D721Med (cell line): Measurements from ENCODE around the gene GABRB3.
"Not testable (repeated sequence)": the region's sequence is repeated elsewhere in the genome, so short reads cannot be mapped to it uniquely, and the experiment has no call there.

Source experiments
- DNase-seq: peaks from one replicate; pipeline ENCODE4 v3.0.0; 2011; ENCODE audit warnings: low spot score; ENCODE audit not compliant: insufficient read length
- FAIRE-seq: peaks from 2 replicates; lab custom pipeline; 2011; peaks lifted over from hg19 to GRCh38; lab: Jason Lieb, UNC
- TF ChIP-seq, protein P1 (sequence below): IDR thresholded peaks from 2 replicates; pipeline ENCODE4 v1.5.1; 2012; ENCODE audit warnings: mild to moderate bottlenecking, control low read depth; ENCODE audit not compliant: insufficient read depth; ENCODE audit errors: missing control alignments

Gene GABRB3

DNA sequence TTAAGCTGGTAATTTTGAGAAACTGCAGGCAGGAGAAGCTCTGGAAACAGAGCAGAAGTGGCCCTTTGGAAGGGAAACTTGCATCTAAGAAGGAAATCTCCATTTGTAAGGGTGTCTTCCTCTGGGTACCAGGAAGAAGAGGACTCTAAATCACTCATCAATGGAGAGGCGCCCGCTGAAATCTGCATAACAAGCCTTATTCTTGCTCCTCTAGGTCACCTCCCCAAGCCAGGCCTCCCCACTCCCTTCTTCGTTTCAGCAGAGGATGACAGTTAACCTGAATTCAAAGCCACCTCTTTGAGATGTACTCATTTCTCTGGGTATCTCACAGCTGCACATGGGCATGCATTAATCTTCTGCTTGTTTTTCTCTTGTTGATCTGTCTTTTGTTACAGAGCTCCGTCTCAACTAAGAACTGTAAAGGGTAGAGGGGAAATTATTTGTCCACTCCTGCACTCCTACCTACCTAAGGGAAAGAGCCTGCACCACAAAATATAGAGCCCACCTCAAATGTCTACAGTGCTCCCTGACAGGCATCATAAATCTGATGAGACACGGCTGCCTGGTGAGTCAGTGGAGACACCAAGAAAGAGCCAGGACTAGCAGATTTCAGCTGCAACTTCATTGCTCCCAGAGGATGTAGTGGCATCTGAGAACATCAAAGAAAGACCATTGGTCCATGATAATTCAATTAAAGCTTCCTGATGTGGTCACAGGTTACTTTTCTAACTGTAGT lies 51.5 kb downstream of the GABRB3 start:
- FAIRE-seq (no peak), DNase-seq (no peak)
- TF ChIP-seq, protein P1, sequence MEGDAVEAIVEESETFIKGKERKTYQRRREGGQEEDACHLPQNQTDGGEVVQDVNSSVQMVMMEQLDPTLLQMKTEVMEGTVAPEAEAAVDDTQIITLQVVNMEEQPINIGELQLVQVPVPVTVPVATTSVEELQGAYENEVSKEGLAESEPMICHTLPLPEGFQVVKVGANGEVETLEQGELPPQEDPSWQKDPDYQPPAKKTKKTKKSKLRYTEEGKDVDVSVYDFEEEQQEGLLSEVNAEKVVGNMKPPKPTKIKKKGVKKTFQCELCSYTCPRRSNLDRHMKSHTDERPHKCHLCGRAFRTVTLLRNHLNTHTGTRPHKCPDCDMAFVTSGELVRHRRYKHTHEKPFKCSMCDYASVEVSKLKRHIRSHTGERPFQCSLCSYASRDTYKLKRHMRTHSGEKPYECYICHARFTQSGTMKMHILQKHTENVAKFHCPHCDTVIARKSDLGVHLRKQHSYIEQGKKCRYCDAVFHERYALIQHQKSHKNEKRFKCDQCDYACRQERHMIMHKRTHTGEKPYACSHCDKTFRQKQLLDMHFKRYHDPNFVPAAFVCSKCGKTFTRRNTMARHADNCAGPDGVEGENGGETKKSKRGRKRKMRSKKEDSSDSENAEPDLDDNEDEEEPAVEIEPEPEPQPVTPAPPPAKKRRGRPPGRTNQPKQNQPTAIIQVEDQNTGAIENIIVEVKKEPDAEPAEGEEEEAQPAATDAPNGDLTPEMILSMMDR, result no peak

DNA sequence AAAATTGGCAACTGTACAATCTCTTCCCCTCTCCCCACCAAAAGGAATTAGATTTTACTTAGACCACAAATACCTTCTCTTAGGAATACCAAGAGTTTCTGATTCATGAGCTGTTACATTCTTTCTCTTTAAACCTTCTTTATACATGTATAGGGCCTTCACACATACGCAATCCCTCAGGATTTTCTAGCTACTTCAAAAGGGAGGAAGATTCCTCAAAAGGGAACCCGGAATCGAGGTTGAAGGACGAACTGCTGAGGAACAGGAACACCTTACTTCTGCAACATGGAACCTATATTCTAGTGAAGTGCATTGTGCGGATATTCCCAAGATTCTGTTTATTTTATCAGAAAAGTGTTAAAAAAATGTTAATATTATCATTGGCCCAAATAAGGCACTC lies 52.3 kb downstream of the GABRB3 start:
- DNase-seq (no peak), FAIRE-seq (no peak)
- TF ChIP-seq, protein P1, result no peak

DNA sequence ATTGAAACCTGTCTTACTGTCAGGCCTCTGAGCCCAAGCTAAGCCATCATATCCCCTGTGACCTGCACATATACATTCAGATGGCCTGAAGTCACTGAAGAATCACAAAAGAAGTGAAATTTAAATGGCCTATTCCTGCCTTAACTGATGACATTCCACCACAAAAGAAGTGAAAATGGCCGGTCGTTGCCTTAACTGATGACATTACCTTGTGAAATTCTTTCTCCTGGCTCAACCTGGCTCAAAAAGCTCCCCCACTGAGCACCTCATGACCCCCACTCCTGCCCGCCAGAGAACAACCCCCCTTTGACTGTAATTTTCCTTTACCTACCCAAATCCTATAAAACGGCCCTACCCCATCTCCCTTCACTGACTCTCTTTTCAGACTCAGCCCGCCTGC lies 53.0 kb downstream of the GABRB3 start:
- not testable (repeated sequence) for DNase-seq, FAIRE-seq

DNA sequence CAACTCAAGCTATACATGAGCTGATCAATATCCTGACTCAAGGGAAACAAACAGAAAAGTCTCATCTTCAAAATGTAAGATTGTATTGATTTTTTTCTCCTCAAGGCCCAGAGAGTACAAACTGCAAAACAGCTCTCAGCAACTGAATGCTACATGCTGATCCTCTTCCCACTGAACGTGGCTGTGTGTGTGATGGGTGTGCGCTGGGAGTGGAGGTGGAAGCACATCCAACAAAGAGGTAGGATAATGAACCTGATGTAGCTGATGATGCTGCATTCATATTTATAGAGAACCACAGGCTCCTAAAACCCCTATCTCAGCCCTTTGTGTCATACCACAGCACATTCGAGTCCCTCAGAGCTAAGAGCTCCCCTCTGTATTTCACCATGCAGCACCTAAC lies 56.8 kb downstream of the GABRB3 start:
- no peak for DNase-seq
- TF ChIP-seq, protein P1, result no peak
- no peak for FAIRE-seq

DNA sequence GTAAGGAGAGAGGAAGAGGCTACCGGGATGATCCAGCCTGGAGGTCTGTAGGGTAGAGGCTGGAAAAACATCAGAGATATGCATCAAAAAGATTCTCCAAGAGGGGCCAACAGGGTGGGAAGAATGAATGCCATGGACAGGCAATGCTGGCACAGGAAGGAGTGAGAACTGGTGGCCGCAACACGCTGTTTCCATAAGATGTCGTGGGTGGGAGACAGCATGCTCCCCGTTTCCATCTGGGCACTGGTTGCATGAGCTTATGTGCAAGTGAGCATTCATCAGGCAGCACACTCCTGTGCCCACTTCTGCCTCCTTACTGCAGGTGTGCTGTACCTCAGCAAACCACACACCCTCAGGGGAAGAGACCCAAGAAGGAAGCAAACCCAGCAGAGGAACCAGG lies 59.4 kb downstream of the GABRB3 start:
- DNase-seq (no peak), FAIRE-seq (no peak)
- TF ChIP-seq, protein P1, result no peak

DNA sequence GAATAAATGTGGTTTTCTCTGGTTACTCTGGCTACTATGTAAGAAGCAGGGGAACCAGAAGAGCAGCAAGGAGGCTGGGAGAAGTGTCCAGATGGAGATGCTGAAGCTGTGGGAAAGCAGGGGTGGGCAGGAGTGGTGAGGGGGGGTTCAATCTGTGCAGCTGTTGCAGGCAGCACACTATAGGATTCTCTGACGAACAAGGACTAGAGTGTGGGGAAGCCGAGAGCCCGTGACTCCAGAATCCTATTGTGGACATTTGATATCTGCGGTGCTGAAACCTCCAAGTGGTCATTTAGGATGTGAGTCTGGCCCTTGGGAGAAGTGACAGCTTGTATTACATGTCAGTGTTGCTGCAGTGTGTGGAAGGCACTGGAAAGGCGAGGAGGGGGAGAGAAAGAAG lies 60.5 kb downstream of the GABRB3 start:
- no peak for FAIRE-seq

DNA sequence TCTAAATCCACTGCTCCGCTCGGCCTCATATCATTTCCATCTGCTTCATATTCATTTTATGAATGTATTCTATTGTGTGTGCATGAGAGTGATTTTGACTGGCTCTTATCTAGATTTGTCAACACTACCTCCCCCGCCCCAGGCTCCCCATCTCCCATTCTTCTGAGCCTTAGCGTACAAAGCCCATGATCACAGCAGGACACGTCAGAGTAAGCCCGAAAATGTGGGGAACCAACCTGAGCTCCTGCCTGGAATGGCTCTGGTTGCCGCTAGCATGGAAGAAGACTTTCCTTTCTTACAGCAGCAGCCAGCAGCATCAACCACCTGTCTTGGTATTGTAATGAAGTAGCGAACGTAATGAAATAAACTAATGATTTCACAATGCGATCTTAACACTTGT lies 61.4 kb downstream of the GABRB3 start:
- TF ChIP-seq, protein P1, result no peak
- FAIRE-seq, result no peak
- no peak for DNase-seq

More for the DNA sequence above, 60.5 kb downstream of the GABRB3 start:
- TF ChIP-seq, protein P1, result no peak
- no peak for DNase-seq

DNA sequence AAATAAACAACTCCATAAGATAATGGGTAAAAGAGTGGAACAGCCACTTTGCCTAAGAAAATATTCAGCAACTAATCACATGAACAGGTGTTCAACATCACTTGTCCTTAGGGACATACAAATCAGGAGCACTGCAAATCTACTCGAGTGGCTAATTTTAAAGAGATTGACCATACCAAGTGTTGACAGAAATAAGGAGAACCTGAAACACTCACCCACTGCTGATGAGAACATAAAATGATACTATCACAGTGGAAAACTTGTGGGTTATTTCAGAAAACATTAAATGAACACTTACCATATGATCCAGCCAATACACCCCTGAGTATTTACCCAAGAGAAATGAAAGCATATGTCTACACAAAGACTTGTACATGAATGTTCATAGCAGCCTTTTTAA lies 70.5 kb downstream of the GABRB3 start:
- TF ChIP-seq, protein P1, result no peak
- DNase-seq, result no peak
- no peak for FAIRE-seq
